IMR-90 (cell line): Measurements from ENCODE around the gene ADAP1. TPM values are rescaled to one million over a fixed set of nuclear protein-coding genes. Genes with fewer than 3 reads are reported as not detected.
A peak's percentile ranks its signal among the peaks of the same experiment; 100 is the strongest.

Source experiments
- ATAC-seq: fragments of 200-7000 bp; cut with Tn5 transposase; 2 replicates; pipeline ENCODE4 v1.9.1; 2020; ENCODE audit warnings: low read depth, mild to moderate bottlenecking, moderate library complexity
- BruUV-seq: library from RNA; stranded (reverse); fragments of 400-500 nt; replicated peaks from 2 replicates; lab custom pipeline; 2021; lab: Mats Ljungman, UMichigan
- CTCF ChIA-PET: fragments of 300-600 bp; formaldehyde crosslinking; extraction: SDS; loops from one replicate; lab custom pipeline; 2021; ENCODE audit warnings: antibody characterized with exemption; lab: Yijun Ruan, JAX
- POLR2A ChIA-PET: fragments of 300-600 bp; sonication (Branson Sonifier 250); formaldehyde crosslinking; loops from one replicate; lab custom pipeline; 2022; ENCODE audit warnings: antibody characterized with exemption; ENCODE audit not compliant: unreplicated experiment; lab: Charles Lee
- DNase-seq: peaks from one replicate; pipeline ENCODE4 v3.0.0; 2013
- H2AFZ ChIP-seq: replicated peaks from 2 replicates; pipeline ENCODE3; 2013; ENCODE audit warnings: low read length, mild to moderate bottlenecking; ENCODE audit not compliant: poor library complexity
- H2AK5ac ChIP-seq: 2 replicates; pipeline ENCODE4 v1.6.1; 2013; ENCODE audit warnings: low read depth, low read length, inconsistent platforms
- H2AK9ac ChIP-seq: replicated peaks from 2 replicates; pipeline ENCODE3; 2013; ENCODE audit warnings: mild to moderate bottlenecking, low read depth, low read length, moderate library complexity; ENCODE audit not compliant: poor library complexity
- H2BK120ac ChIP-seq: 2 replicates; pipeline ENCODE4 v1.6.1; 2013; ENCODE audit warnings: low read depth, low read length, inconsistent platforms
- H2BK15ac ChIP-seq: 3 replicates; pipeline ENCODE4 v1.6.1; 2013; ENCODE audit warnings: low read depth, low read length, inconsistent platforms
- H2BK20ac ChIP-seq: 2 replicates; pipeline ENCODE4 v1.6.1; 2013; ENCODE audit warnings: low read depth, mild to moderate bottlenecking, inconsistent platforms, low read length, moderate library complexity
- H2BK5ac ChIP-seq: 2 replicates; pipeline ENCODE4 v1.6.1; 2013; ENCODE audit warnings: mild to moderate bottlenecking, low read depth, low read length, inconsistent platforms; ENCODE audit not compliant: poor library complexity, severe bottlenecking
- H3K14ac ChIP-seq: replicated peaks from 2 replicates; pipeline ENCODE4 v1.6.1; 2013; ENCODE audit warnings: low read depth, low read length, inconsistent platforms
- H3K18ac ChIP-seq: 2 replicates; pipeline ENCODE4 v1.6.1; 2013; ENCODE audit warnings: low read depth, low read length, control low read depth
- H3K23ac ChIP-seq: 2 replicates; pipeline ENCODE4 v1.6.1; 2013; ENCODE audit warnings: low read depth, low read length, inconsistent platforms
- H3K27ac ChIP-seq: 2 replicates; pipeline ENCODE4 v1.5.1; 2013; ENCODE audit warnings: mild to moderate bottlenecking, control low read depth, low read length; ENCODE audit not compliant: insufficient read depth
- H3K27me3 ChIP-seq: 2 replicates; pipeline ENCODE4 v1.6.1; 2013; ENCODE audit warnings: low read length; ENCODE audit not compliant: control insufficient read depth, insufficient read depth
- H3K36me3 ChIP-seq: 2 replicates; pipeline ENCODE4 v1.6.1; 2013; ENCODE audit warnings: low read length, mixed read lengths; ENCODE audit not compliant: control insufficient read depth, insufficient read depth
- H3K4ac ChIP-seq: 2 replicates; pipeline ENCODE4 v1.6.1; 2013; ENCODE audit warnings: low read depth, low read length, inconsistent platforms
- H3K4me1 ChIP-seq: 2 replicates; pipeline ENCODE4 v1.6.1; 2013; ENCODE audit warnings: low read length, mixed read lengths; ENCODE audit not compliant: control insufficient read depth, insufficient read depth
- H3K4me2 ChIP-seq: 2 replicates; pipeline ENCODE4 v1.6.1; 2013; ENCODE audit warnings: low read depth, mild to moderate bottlenecking, control low read depth, low read length, moderate library complexity
- H3K4me3 ChIP-seq: 2 replicates; pipeline ENCODE4 v1.5.1; 2013; ENCODE audit warnings: low read depth, mild to moderate bottlenecking, control low read depth, low read length, moderate library complexity; ENCODE audit not compliant: insufficient read depth
- H3K56ac ChIP-seq: 2 replicates; pipeline ENCODE4 v1.6.1; 2013; ENCODE audit warnings: low read length, inconsistent platforms; ENCODE audit not compliant: insufficient read depth; ENCODE audit errors: extremely low read depth
- H3K79me1 ChIP-seq, 2 experiments: 2 replicates each; pipeline ENCODE4 v1.6.1; 2013; ENCODE audit warnings: low read length in 2 of 2, inconsistent platforms in 1 of 2, low read depth in 1 of 2
- H3K9ac ChIP-seq: 2 replicates; pipeline ENCODE4 v1.6.1; 2013; ENCODE audit warnings: low read depth, low read length, control low read depth
- H3K9me1 ChIP-seq: 2 replicates; pipeline ENCODE4 v1.6.1; 2013; ENCODE audit warnings: low read length, inconsistent platforms; ENCODE audit not compliant: insufficient read depth
- H3K9me3 ChIP-seq: 2 replicates; pipeline ENCODE4 v1.6.1; 2013; ENCODE audit warnings: low read length; ENCODE audit not compliant: control insufficient read depth, insufficient read depth
- H4K20me1 ChIP-seq: 2 replicates; pipeline ENCODE4 v1.6.1; 2013; ENCODE audit warnings: low read length, inconsistent platforms; ENCODE audit not compliant: insufficient read depth
- H4K5ac ChIP-seq: 2 replicates; pipeline ENCODE4 v1.6.1; 2013; ENCODE audit warnings: mild to moderate bottlenecking, low read depth, low read length, control low read depth
- H4K8ac ChIP-seq, 2 experiments: 2 replicates each; pipeline ENCODE4 v1.6.1; 2013; ENCODE audit warnings: low read depth in 2 of 2, low read length in 2 of 2, control low read depth in 1 of 2, inconsistent platforms in 1 of 2
- H4K91ac ChIP-seq: 2 replicates; pipeline ENCODE4 v1.6.1; 2013; ENCODE audit warnings: low read depth, low read length, inconsistent platforms; ENCODE audit not compliant: insufficient read depth
- BHLHE40 ChIP-seq: fragments of 150-350 bp; IDR thresholded peaks from 2 replicates; pipeline ENCODE4 v1.6.1; 2016; ENCODE audit warnings: mild to moderate bottlenecking, low read depth, low read length
- CEBPB ChIP-seq: IDR thresholded peaks from 2 replicates; pipeline ENCODE4 v1.6.1; 2012; ENCODE audit warnings: low read depth, low read length, improper control_type of control experiment
- CHD1 ChIP-seq: IDR thresholded peaks from 2 replicates; pipeline ENCODE4 v1.6.1; 2012; ENCODE audit warnings: low read depth, low read length, improper control_type of control experiment
- CTCF ChIP-seq: conservative IDR thresholded peaks from 2 replicates; pipeline ENCODE4 v1.5.1; 2012; ENCODE audit warnings: mild to moderate bottlenecking, low read depth, low read length, improper control_type of control experiment
- ELK1 ChIP-seq: fragments of 150-350 bp; IDR thresholded peaks from 2 replicates; pipeline ENCODE4 v1.6.1; 2016; ENCODE audit warnings: low read depth, mild to moderate bottlenecking, low read length, moderate library complexity, borderline replicate concordance
- FOS ChIP-seq: fragments of 150-350 bp; IDR thresholded peaks from 2 replicates; pipeline ENCODE4 v1.6.1; 2016; ENCODE audit warnings: low read depth, low read length
- MAFK ChIP-seq: IDR thresholded peaks from 2 replicates; pipeline ENCODE4 v1.6.1; 2012; ENCODE audit warnings: low read depth, low read length, improper control_type of control experiment
- MAZ ChIP-seq: IDR thresholded peaks from 2 replicates; pipeline ENCODE4 v1.6.1; 2012; ENCODE audit warnings: low read depth, mild to moderate bottlenecking, low read length, improper control_type of control experiment, moderate library complexity, borderline replicate concordance
- MXI1 ChIP-seq: IDR thresholded peaks from 2 replicates; pipeline ENCODE4 v1.6.1; 2012; ENCODE audit warnings: low read depth, mild to moderate bottlenecking, low read length, moderate library complexity, borderline replicate concordance
- NFE2L2 ChIP-seq: fragments of 150-350 bp; IDR thresholded peaks from 2 replicates; pipeline ENCODE4 v1.6.1; 2016; ENCODE audit warnings: low read depth, mild to moderate bottlenecking, low read length
- POLR2A ChIP-seq: IDR thresholded peaks from 2 replicates; pipeline ENCODE4 v1.6.1; 2012; ENCODE audit warnings: mild to moderate bottlenecking, low read depth, low read length
- RAD21 ChIP-seq: IDR thresholded peaks from 2 replicates; pipeline ENCODE4 v1.6.1; 2012; ENCODE audit warnings: low read length, improper control_type of control experiment
- RCOR1 ChIP-seq: IDR thresholded peaks from 2 replicates; pipeline ENCODE4 v1.6.1; 2012; ENCODE audit warnings: mild to moderate bottlenecking, low read length, improper control_type of control experiment; ENCODE audit not compliant: insufficient replicate concordance
- RFX5 ChIP-seq: IDR thresholded peaks from 2 replicates; pipeline ENCODE4 v1.8.0; 2012; ENCODE audit warnings: low read depth, mild to moderate bottlenecking, low read length, moderate library complexity
- SMC3 ChIP-seq: fragments of 150-350 bp; IDR thresholded peaks from 2 replicates; pipeline ENCODE4 v1.6.1; 2016; ENCODE audit warnings: low read depth, mild to moderate bottlenecking, antibody characterized with exemption, low read length, moderate library complexity
- USF2 ChIP-seq: fragments of 150-350 bp; IDR thresholded peaks from 2 replicates; pipeline ENCODE4 v1.6.1; 2017; ENCODE audit warnings: mild to moderate bottlenecking, antibody characterized with exemption, low read length, low read depth
- WGBS, 2 experiments: methylation state at CpG; one replicate each; pipeline versions ENCODE4 v1.1.5 to v1.1.7; 2013; ENCODE audit warnings: missing lambda C conversion rate in 2 of 2; ENCODE audit not compliant: insufficient read length in 1 of 2; ENCODE audit errors: extremely low coverage in 2 of 2; 5-methylcytosine and 5-hydroxymethylcytosine counted together
- dilution Hi-C: fragments of 300-500 bp; cut with HindIII; formaldehyde crosslinking; loops from one replicate; pipeline ENCODE4 v1.14.3; 2018; ENCODE audit warnings: low sequenced_read_pairs; ENCODE audit not compliant: unreplicated experiment
- in situ Hi-C: fragments of 300-500 bp; cut with MboI; formaldehyde crosslinking; loops from 3 replicates; pipeline ENCODE4 v1.14.3; 2019; ENCODE audit warnings: low sequenced_read_pairs, inconsistent platforms, mixed read lengths
- intact Hi-C: fragments of 100-400 bp; cut with micrococcal nuclease; formaldehyde crosslinking; loops from 2 replicates; pipeline ENCODE4 v1.10.0; 2022
- polyA plus RNA-seq, 3 experiments: library from polyadenylated mRNA; depleted of rRNA; stranded (reverse); fragments of >200 nt; gene quantifications; 2 replicates each; pipeline ENCODE4 v1.2.3, GENCODE V29; 2012; ENCODE audit warnings: low replicate concordance in 1 of 3
- total RNA-seq: library from RNA; depleted of rRNA; stranded (reverse); fragments of >200 nt; gene quantifications from 2 replicates; pipeline ENCODE4 v1.2.3, GENCODE V29; 2012

Gene ADAP1
- total and polyA plus RNA-seq, 2 of the 4 experiments (the other 2 are of a cell fraction), result 1.4 to 2.0 TPM

GRCh38 chr7:924541-925231, 29.8 kb downstream of the ADAP1 start:
- ChIA-PET POLR2A (no interaction called here), CTCF (no interaction called here)
- H2BK20ac ChIP-seq, result no peak overlapping the region
- no TSS peak for BruUV-seq
- no peaks in the 10 kb centered on the region for H3K9me3 ChIP-seq
- no peak overlapping the region for H3K14ac ChIP-seq
- ATAC-seq (peak; percentile 43), DNase-seq (peak; percentile 12)
- H3K27me3 ChIP-seq, result no peaks in the 10 kb centered on the region
- no peak overlapping the region for H3K56ac ChIP-seq
- no peak overlapping the region for H2BK5ac ChIP-seq
- TF ChIP-seq MAZ, result no peak
- no peak for TF ChIP-seq MXI1
- TF ChIP-seq FOS, result no peak
- no peak for TF ChIP-seq RFX5
- no peak for TF ChIP-seq RCOR1
- TF ChIP-seq CTCF, result no peak
- TF ChIP-seq CHD1, result no peak
- TF ChIP-seq CEBPB, result no peak
- TF ChIP-seq MAFK, result no peak
- no peak for TF ChIP-seq SMC3
- no peak for TF ChIP-seq ELK1
- no peak for TF ChIP-seq BHLHE40
- TF ChIP-seq POLR2A, result no peak
- no peak for TF ChIP-seq USF2
- no peak for TF ChIP-seq RAD21
- no peak for TF ChIP-seq NFE2L2
- H3K4me3 ChIP-seq, result no peak overlapping the region
- H2BK15ac ChIP-seq, result no peak overlapping the region
- dilution Hi-C loops, result no loop called here
- H2AFZ ChIP-seq, result peak overlapping the region; percentile 28
- H3K9ac ChIP-seq, result no peak overlapping the region; the same call in 1 of the 2 replicates
- no peak overlapping the region for H4K5ac ChIP-seq
- no peak overlapping the region for H2AK5ac ChIP-seq
- no peak overlapping the region for H3K4me2 ChIP-seq
- no peak overlapping the region for H2BK120ac ChIP-seq
- no peak overlapping the region for H3K18ac ChIP-seq
- H3K23ac ChIP-seq, result no peak overlapping the region
- H3K4me1 ChIP-seq, result peaks cover 9% of the 10 kb centered on the region
- H3K27ac ChIP-seq, result no peak overlapping the region
- H4K8ac ChIP-seq, result no peak overlapping the region
- no peaks in the 10 kb centered on the region for H3K9me1 ChIP-seq
- H2AK9ac ChIP-seq, result no peak overlapping the region
- no peak overlapping the region for H4K91ac ChIP-seq
- no peaks in the 10 kb centered on the region for H3K79me1 ChIP-seq
- in situ Hi-C loops, result no loop called here
- no peak overlapping the region for H3K4ac ChIP-seq
- intact Hi-C loops, result no loop called here
- WGBS, 2 experiments, result 83% methylated on average over 10 of the region's 24 CpGs; no CpG with 5 or more reads in 1 of the 2 experiments
- no peaks in the 10 kb centered on the region for H3K36me3 ChIP-seq
- no peaks in the 10 kb centered on the region for H4K20me1 ChIP-seq
